OCI-LY1 (cell line): Measurements from ENCODE around the gene CADM1.

ENCODE experiments used
- EZH2 ChIP-seq: fragments of 200-600 bp; sonication (generic), shearing (Covaris generic); IDR thresholded peaks from 2 replicates; pipeline ENCODE4 v1.8.0; 2017; ENCODE audit warnings: borderline replicate concordance, mixed run types, mild to moderate bottlenecking, antibody characterized with exemption, low read length, moderate library complexity, mixed read lengths
- TF ChIP-seq, protein P1 (sequence below): fragments of 200-600 bp; sonication (generic), shearing (Covaris generic); IDR thresholded peaks from 2 replicates; pipeline ENCODE4 v1.5.1; 2017; ENCODE audit warnings: mild to moderate bottlenecking, antibody characterized with exemption, low read length, moderate library complexity, mixed read lengths

DNA sequence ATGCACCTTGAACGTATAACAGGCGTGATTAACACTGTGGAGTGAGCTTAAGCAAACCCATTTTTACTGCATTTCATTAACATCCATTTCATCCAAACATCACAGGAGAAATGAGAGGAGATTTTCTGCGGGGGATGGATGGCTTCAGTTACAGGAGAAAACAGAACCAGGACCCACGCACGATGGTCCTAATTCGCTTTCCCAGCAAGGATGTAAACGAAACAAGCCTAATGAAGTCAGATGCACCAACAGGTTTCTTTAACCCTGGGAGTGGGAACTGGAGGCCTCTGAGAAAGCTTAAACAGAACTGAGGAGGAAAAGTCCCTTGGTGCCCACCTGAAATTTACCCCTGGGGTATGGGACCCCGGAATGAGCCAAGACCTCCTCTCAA lies 2.7 kb downstream of the CADM1 start:
- TF ChIP-seq, protein P1, sequence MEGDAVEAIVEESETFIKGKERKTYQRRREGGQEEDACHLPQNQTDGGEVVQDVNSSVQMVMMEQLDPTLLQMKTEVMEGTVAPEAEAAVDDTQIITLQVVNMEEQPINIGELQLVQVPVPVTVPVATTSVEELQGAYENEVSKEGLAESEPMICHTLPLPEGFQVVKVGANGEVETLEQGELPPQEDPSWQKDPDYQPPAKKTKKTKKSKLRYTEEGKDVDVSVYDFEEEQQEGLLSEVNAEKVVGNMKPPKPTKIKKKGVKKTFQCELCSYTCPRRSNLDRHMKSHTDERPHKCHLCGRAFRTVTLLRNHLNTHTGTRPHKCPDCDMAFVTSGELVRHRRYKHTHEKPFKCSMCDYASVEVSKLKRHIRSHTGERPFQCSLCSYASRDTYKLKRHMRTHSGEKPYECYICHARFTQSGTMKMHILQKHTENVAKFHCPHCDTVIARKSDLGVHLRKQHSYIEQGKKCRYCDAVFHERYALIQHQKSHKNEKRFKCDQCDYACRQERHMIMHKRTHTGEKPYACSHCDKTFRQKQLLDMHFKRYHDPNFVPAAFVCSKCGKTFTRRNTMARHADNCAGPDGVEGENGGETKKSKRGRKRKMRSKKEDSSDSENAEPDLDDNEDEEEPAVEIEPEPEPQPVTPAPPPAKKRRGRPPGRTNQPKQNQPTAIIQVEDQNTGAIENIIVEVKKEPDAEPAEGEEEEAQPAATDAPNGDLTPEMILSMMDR: no peak
- no peak for TF ChIP-seq EZH2
